IPS-20b (cell line): ENCODE measurements around the gene PRAC2.

ENCODE experiments used
- H3K27ac ChIP-seq: one replicate; pipeline ENCODE4 v1.5.1; 2013; ENCODE audit warnings: low read length
- H3K27me3 ChIP-seq: 2 replicates; pipeline ENCODE4 v1.6.1; 2013; ENCODE audit warnings: mild to moderate bottlenecking, low read length, inconsistent platforms; ENCODE audit not compliant: insufficient read depth
- H3K36me3 ChIP-seq: 2 replicates; pipeline ENCODE4 v1.6.1; 2013; ENCODE audit warnings: low read depth, mild to moderate bottlenecking, inconsistent platforms, low read length, moderate library complexity; ENCODE audit not compliant: insufficient read depth
- H3K4me1 ChIP-seq: 2 replicates; pipeline ENCODE4 v1.6.1; 2013; ENCODE audit warnings: mild to moderate bottlenecking, control low read depth, inconsistent platforms, low read length, moderate library complexity; ENCODE audit not compliant: insufficient read depth
- H3K4me3 ChIP-seq: 2 replicates; pipeline ENCODE4 v1.5.1; 2013; ENCODE audit warnings: mild to moderate bottlenecking, low read length, inconsistent platforms
- H3K9ac ChIP-seq: 2 replicates; pipeline ENCODE4 v1.6.1; 2013; ENCODE audit warnings: low read depth, mild to moderate bottlenecking, inconsistent platforms, low read length, moderate library complexity
- H3K9me3 ChIP-seq: 2 replicates; pipeline ENCODE4 v1.6.1; 2013; ENCODE audit warnings: mild to moderate bottlenecking, low read depth, low read length, inconsistent platforms; ENCODE audit not compliant: insufficient read depth

PRAC2 gene

GRCh38 chr17:48745381-48746275 is 22.6 kb downstream of the PRAC2 start:
- H3K4me3 ChIP-seq, result no peak overlapping the region
- no peaks in the 10 kb centered on the region for H3K36me3 ChIP-seq
- H3K9me3 ChIP-seq, result peaks cover 5% of the 10 kb centered on the region; the same call in 1 of the 2 replicates
- H3K27me3 ChIP-seq, result peaks cover 100% of the 10 kb centered on the region
- no peak overlapping the region for H3K27ac ChIP-seq
- no peak overlapping the region for H3K9ac ChIP-seq
- no peaks in the 10 kb centered on the region for H3K4me1 ChIP-seq

- no peaks in the 10 kb centered on the region for H3K36me3 ChIP-seq
- no peak overlapping the region for H3K27ac ChIP-seq
- H3K9me3 ChIP-seq, result peaks cover 9% of the 10 kb centered on the region; the same call in 1 of the 2 replicates
- H3K4me1 ChIP-seq, result no peaks in the 10 kb centered on the region
- peaks cover 100% of the 10 kb centered on the region for H3K27me3 ChIP-seq
- H3K9ac ChIP-seq, result no peak overlapping the region
- no peak overlapping the region for H3K4me3 ChIP-seq
Measured at GRCh38 chr17:48746916-48747444, 24.0 kb downstream of the PRAC2 start.

GRCh38 chr17:48747445-48748363 is 24.7 kb downstream of the PRAC2 start:
- Histone ChIP-seq H3K27me3 (peaks cover 100% of the 10 kb centered on the region), H3K9ac (no peak overlapping the region), H3K9me3 (peaks cover 9% of the 10 kb centered on the region; the same call in 1 of the 2 replicates), H3K36me3 (no peaks in the 10 kb centered on the region), H3K4me1 (no peaks in the 10 kb centered on the region), H3K27ac (no peak overlapping the region), H3K4me3 (no peak overlapping the region)

GRCh38 chr17:48748718-48749566 is 26.0 kb downstream of the PRAC2 start:
- peaks cover 100% of the 10 kb centered on the region for H3K27me3 ChIP-seq
- no peaks in the 10 kb centered on the region for H3K4me1 ChIP-seq
- no peaks in the 10 kb centered on the region for H3K36me3 ChIP-seq
- H3K9ac ChIP-seq, result no peak overlapping the region
- no peak overlapping the region for H3K27ac ChIP-seq
- H3K9me3 ChIP-seq, result peaks cover 12% of the 10 kb centered on the region; the same call in 1 of the 2 replicates
- no peak overlapping the region for H3K4me3 ChIP-seq

GRCh38 chr17:48749621-48750553 is 26.9 kb downstream of the PRAC2 start:
- no peaks in the 10 kb centered on the region for H3K4me1 ChIP-seq
- H3K36me3 ChIP-seq, result no peaks in the 10 kb centered on the region
- no peak overlapping the region for H3K27ac ChIP-seq
- no peak overlapping the region for H3K9ac ChIP-seq
- peaks cover 100% of the 10 kb centered on the region for H3K27me3 ChIP-seq
- peaks cover 12% of the 10 kb centered on the region; the same call in 1 of the 2 replicates for H3K9me3 ChIP-seq
- no peak overlapping the region for H3K4me3 ChIP-seq

GRCh38 chr17:48751172-48751571 is 28.2 kb downstream of the PRAC2 start:
- Histone ChIP-seq H3K4me3 (no peak overlapping the region), H3K27ac (no peak overlapping the region), H3K9ac (no peak overlapping the region), H3K36me3 (no peaks in the 10 kb centered on the region), H3K27me3 (peaks cover 100% of the 10 kb centered on the region), H3K4me1 (no peaks in the 10 kb centered on the region), H3K9me3 (peaks cover 12% of the 10 kb centered on the region; the same call in 1 of the 2 replicates)

GRCh38 chr17:48751733-48752398 is 28.9 kb downstream of the PRAC2 start:
- H3K27ac ChIP-seq, result no peak overlapping the region
- H3K9ac ChIP-seq, result no peak overlapping the region
- H3K36me3 ChIP-seq, result no peaks in the 10 kb centered on the region
- no peaks in the 10 kb centered on the region for H3K4me1 ChIP-seq
- peaks cover 12% of the 10 kb centered on the region; the same call in 1 of the 2 replicates for H3K9me3 ChIP-seq
- no peak overlapping the region for H3K4me3 ChIP-seq
- H3K27me3 ChIP-seq, result peaks cover 100% of the 10 kb centered on the region

- Histone ChIP-seq H3K9ac (no peak overlapping the region), H3K4me1 (no peaks in the 10 kb centered on the region), H3K4me3 (no peak overlapping the region), H3K27me3 (peaks cover 100% of the 10 kb centered on the region), H3K27ac (no peak overlapping the region), H3K9me3 (peaks cover 12% of the 10 kb centered on the region; the same call in 1 of the 2 replicates), H3K36me3 (no peaks in the 10 kb centered on the region)
Measured at GRCh38 chr17:48752399-48753288, 29.7 kb downstream of the PRAC2 start.

GRCh38 chr17:48753794-48754499 is 31.0 kb downstream of the PRAC2 start:
- Histone ChIP-seq H3K27ac (no peak overlapping the region), H3K9me3 (peaks cover 12% of the 10 kb centered on the region; the same call in 1 of the 2 replicates), H3K4me3 (no peak overlapping the region), H3K27me3 (peaks cover 99% of the 10 kb centered on the region), H3K9ac (no peak overlapping the region), H3K36me3 (no peaks in the 10 kb centered on the region), H3K4me1 (no peaks in the 10 kb centered on the region)
